H9 (cell line): ENCODE data around the gene DNAJC30. TPM values are rescaled to one million over a fixed set of nuclear protein-coding genes. Genes with fewer than 3 reads are reported as not detected.

Experiments used
- DNase-seq: peaks from one replicate; pipeline ENCODE4 v3.0.0-alpha.2; 2017
- H2AFZ ChIP-seq: one replicate; pipeline ENCODE4 v1.6.1; 2013; ENCODE audit warnings: mild to moderate bottlenecking, low read length, control low read depth, moderate library complexity
- H2AK5ac ChIP-seq: 2 replicates; pipeline ENCODE4 v1.6.1; 2013; ENCODE audit warnings: low read length, control low read depth, mixed read lengths; ENCODE audit not compliant: insufficient read length
- H2BK120ac ChIP-seq: one replicate; pipeline ENCODE4 v1.6.1; 2013; ENCODE audit warnings: low read depth, mild to moderate bottlenecking, low read length, control low read depth, inconsistent platforms; ENCODE audit not compliant: poor library complexity, severe bottlenecking
- H2BK12ac ChIP-seq: 2 replicates; pipeline ENCODE4 v1.6.1; 2013; ENCODE audit warnings: low read length, control low read depth, mixed read lengths, low read depth; ENCODE audit not compliant: insufficient read length
- H2BK15ac ChIP-seq: 2 replicates; pipeline ENCODE4 v1.6.1; 2013; ENCODE audit warnings: low read depth, low read length, control low read depth
- H2BK20ac ChIP-seq: one replicate; pipeline ENCODE4 v1.6.1; 2013; ENCODE audit warnings: low read depth, mild to moderate bottlenecking, low read length, control low read depth, inconsistent platforms; ENCODE audit not compliant: poor library complexity, severe bottlenecking
- H2BK5ac ChIP-seq: 2 replicates; pipeline ENCODE4 v1.6.1; 2013; ENCODE audit warnings: low read length, control low read depth, mixed read lengths; ENCODE audit not compliant: insufficient read length
- H3K14ac ChIP-seq: 2 replicates; pipeline ENCODE4 v1.6.1; 2013; ENCODE audit warnings: low read length, control low read depth; ENCODE audit not compliant: insufficient read depth
- H3K18ac ChIP-seq: 2 replicates; pipeline ENCODE4 v1.6.1; 2013; ENCODE audit warnings: low read depth, mild to moderate bottlenecking, mixed read lengths, low read length, control low read depth; ENCODE audit not compliant: insufficient read length
- H3K23ac ChIP-seq: 2 replicates; pipeline ENCODE4 v1.6.1; 2013; ENCODE audit warnings: low read length, control low read depth, mixed read lengths, low read depth; ENCODE audit not compliant: insufficient read length
- H3K23me2 ChIP-seq: 2 replicates; pipeline ENCODE4 v1.6.1; 2013; ENCODE audit warnings: low read depth, mild to moderate bottlenecking, mixed read lengths, low read length, control low read depth; ENCODE audit not compliant: insufficient read length, poor library complexity, severe bottlenecking
- H3K27ac ChIP-seq: 2 replicates; pipeline ENCODE4 v1.5.1; 2013; ENCODE audit warnings: low read length, control low read depth, mixed read lengths, low read depth; ENCODE audit not compliant: insufficient read length
- H3K27me3 ChIP-seq: 2 replicates; pipeline ENCODE4 v1.6.1; 2013; ENCODE audit warnings: low read length, control low read depth, inconsistent platforms; ENCODE audit not compliant: insufficient read depth
- H3K4ac ChIP-seq: 2 replicates; pipeline ENCODE4 v1.6.1; 2013; ENCODE audit warnings: low read depth, mild to moderate bottlenecking, control low read depth, inconsistent platforms, low read length, moderate library complexity
- H3K4me1 ChIP-seq: 2 replicates; pipeline ENCODE4 v1.6.1; 2013; ENCODE audit warnings: low read length, control low read depth, inconsistent platforms; ENCODE audit not compliant: insufficient read depth
- H3K4me2 ChIP-seq: 2 replicates; pipeline ENCODE4 v1.6.1; 2013; ENCODE audit warnings: low read length, control low read depth, mixed read lengths; ENCODE audit not compliant: insufficient read length, insufficient read depth
- H3K56ac ChIP-seq: 2 replicates; pipeline ENCODE4 v1.6.1; 2013; ENCODE audit warnings: low read depth, mild to moderate bottlenecking, mixed read lengths, low read length, control low read depth; ENCODE audit not compliant: insufficient read length
- H3K79me1 ChIP-seq: 2 replicates; pipeline ENCODE4 v1.6.1; 2013; ENCODE audit warnings: low read depth, mild to moderate bottlenecking, moderate library complexity, low read length, control low read depth, inconsistent platforms; ENCODE audit not compliant: insufficient read depth, poor library complexity, severe bottlenecking
- H3K79me2 ChIP-seq: 2 replicates; pipeline ENCODE4 v1.6.1; 2013; ENCODE audit warnings: low read length, control low read depth, inconsistent platforms; ENCODE audit not compliant: insufficient read depth
- H3K9ac ChIP-seq: 2 replicates; pipeline ENCODE4 v1.6.1; 2013; ENCODE audit warnings: low read length, control low read depth, mixed read lengths; ENCODE audit not compliant: insufficient read length; ENCODE audit errors: extremely low read depth
- H3K9me3 ChIP-seq: one replicate; pipeline ENCODE4 v1.6.1; 2013; ENCODE audit warnings: low read depth, low read length, inconsistent platforms; ENCODE audit not compliant: control insufficient read depth
- H3T11ph ChIP-seq: one replicate; pipeline ENCODE4 v1.6.1; 2013; ENCODE audit warnings: mild to moderate bottlenecking, low read length, control low read depth, inconsistent platforms
- H4K20me1 ChIP-seq: one replicate; pipeline ENCODE4 v1.6.1; 2013; ENCODE audit not compliant: control insufficient read depth, insufficient read length, insufficient read depth
- H4K5ac ChIP-seq: 2 replicates; pipeline ENCODE4 v1.6.1; 2013; ENCODE audit warnings: low read depth, mild to moderate bottlenecking, mixed read lengths, low read length, control low read depth; ENCODE audit not compliant: insufficient read length
- H4K8ac ChIP-seq: replicated peaks from 2 replicates; pipeline ENCODE4 v1.6.1; 2013; ENCODE audit warnings: low read length, control low read depth, mixed read lengths, low read depth; ENCODE audit not compliant: insufficient read length
- H4K91ac ChIP-seq: 2 replicates; pipeline ENCODE4 v1.6.1; 2013; ENCODE audit warnings: low read depth, mild to moderate bottlenecking, moderate library complexity, mixed read lengths, low read length, control low read depth; ENCODE audit not compliant: insufficient read length
- H3K27ac Mint-ChIP-seq, 3 experiments: 2 replicates in 2 of 3; 3 replicates in 1 of 3; pipeline ENCODE4 v1.8.0; 2020 to 2021; ENCODE audit warnings: mixed read lengths in 3 of 3, mild to moderate bottlenecking in 1 of 3, moderate library complexity in 1 of 3
- H3K27me3 Mint-ChIP-seq: 2 replicates; pipeline ENCODE4 v1.8.0; 2021; ENCODE audit warnings: low read depth, mild to moderate bottlenecking, moderate library complexity, mixed read lengths
- H3K36me3 Mint-ChIP-seq, 3 experiments: 2 replicates in 2 of 3; 3 replicates in 1 of 3; pipeline ENCODE4 v1.8.0; 2020 to 2021; ENCODE audit warnings: low read depth in 3 of 3, mixed read lengths in 3 of 3; ENCODE audit not compliant: insufficient read depth in 1 of 3
- H3K4me1 Mint-ChIP-seq, 2 experiments: 2 replicates each; pipeline ENCODE4 v1.8.0; 2020; ENCODE audit warnings: mixed read lengths in 2 of 2
- H3K4me3 Mint-ChIP-seq, 2 experiments: 2 replicates in 1 of 2; 3 replicates in 1 of 2; pipeline ENCODE4 v1.8.0; 2020 to 2021; ENCODE audit warnings: mild to moderate bottlenecking in 2 of 2, mixed read lengths in 2 of 2, moderate library complexity in 1 of 2
- H3K9me3 Mint-ChIP-seq, 2 experiments: 2 replicates in 1 of 2; 3 replicates in 1 of 2; pipeline ENCODE4 v1.8.0; 2020; ENCODE audit warnings: mild to moderate bottlenecking in 2 of 2, mixed read lengths in 2 of 2, moderate library complexity in 1 of 2
- CTCF ChIP-seq: fragments of 200-600 bp; sonication (generic); conservative IDR thresholded peaks from 3 replicates; pipeline ENCODE4 v1.8.0; 2021; ENCODE audit warnings: antibody characterized with exemption, mild to moderate bottlenecking
- WGBS: extraction: QIAGEN DNeasy Blood & Tissue Kit; methylation state at CpG from one replicate; pipeline ENCODE4 v1.1.7; 2013; ENCODE audit warnings: missing lambda C conversion rate, low lambda C conversion rate, mixed read lengths; ENCODE audit not compliant: insufficient read length; ENCODE audit errors: extremely low coverage; 5-methylcytosine and 5-hydroxymethylcytosine counted together
- total RNA-seq: library from RNA; stranded (reverse); gene quantifications from 2 replicates; pipeline ENCODE4 v1.2.1, GENCODE V29; 2021

The DNAJC30 gene
- total RNA-seq, 1 experiment from 2014 or later = 8.1 TPM

GRCh38 chr7:73668103-73668885 lies 15.0 kb downstream of the DNAJC30 start:
- H3K79me2 ChIP-seq = no peaks in the 10 kb centered on the region
- H3K23me2 ChIP-seq = peaks cover 10% of the 10 kb centered on the region
- H3K4me3 Mint-ChIP-seq = peak overlapping the region; percentile 62 to 87
- H3K4me1 Mint-ChIP-seq = peaks cover 10 to 44% of the 10 kb centered on the region in 2 experiments
- H3K4me2 ChIP-seq = peak overlapping the region; percentile 69
- no peak overlapping the region for H3K14ac ChIP-seq
- H3K23ac ChIP-seq = no peak overlapping the region
- no peaks in the 10 kb centered on the region for H3K9me3 ChIP-seq
- no peaks in the 10 kb centered on the region for H3K27me3 ChIP-seq
- H2BK5ac ChIP-seq = no peak overlapping the region
- H3K27me3 Mint-ChIP-seq = peaks cover 32% of the 10 kb centered on the region
- no CpG with 5 or more reads among the region's 52 CpGs for WGBS
- H2BK120ac ChIP-seq = no peak overlapping the region
- H2BK15ac ChIP-seq = no peak overlapping the region
- no peak overlapping the region for H4K5ac ChIP-seq
- no peak overlapping the region for H2BK12ac ChIP-seq
- no peak overlapping the region for H3K18ac ChIP-seq
- no peak overlapping the region for H3K56ac ChIP-seq
- no peaks in the 10 kb centered on the region for H4K20me1 ChIP-seq
- H3K9ac ChIP-seq = peak overlapping the region; percentile 6
- peaks cover 0 to under 1% of the 10 kb centered on the region in 2 experiments; a peak in 2 of 5 replicates for H3K9me3 Mint-ChIP-seq
- no peak for DNase-seq
- no peak for TF ChIP-seq CTCF
- no peak overlapping the region for H4K91ac ChIP-seq
- H2BK20ac ChIP-seq = no peak overlapping the region
- H2AFZ ChIP-seq = no peak overlapping the region
- no peak overlapping the region for H3K4ac ChIP-seq
- no peak overlapping the region for H3K27ac ChIP-seq
- H3K27ac Mint-ChIP-seq = peak overlapping the region in 1 of 3 experiments; percentile 72; a peak in 1 of 7 replicates
- no peak overlapping the region for H4K8ac ChIP-seq
- no peaks in the 10 kb centered on the region for H3K4me1 ChIP-seq
- H3K79me1 ChIP-seq = no peaks in the 10 kb centered on the region
- no peak overlapping the region for H3T11ph ChIP-seq
- H3K36me3 Mint-ChIP-seq = peaks cover 0 to 7% (median 4%) of the 10 kb centered on the region in 3 experiments; a peak in 3 of 7 replicates
- H2AK5ac ChIP-seq = no peak overlapping the region
